Stimulated activated CD4-positive, alpha-beta T cell treated with anti-CD3 and anti-CD28 coated beads, Interleukin-4, amount 100 ng/mL, for 48 hours (primary cell): ENCODE results near the gene COG7.
"Not testable (repeated sequence)": the region's sequence is repeated elsewhere in the genome, so short reads cannot be mapped to it uniquely, and the experiment has no call there.

Source experiments
- DNase-seq, 2 donors: peaks; one replicate each; pipeline ENCODE4 v3.0.0-alpha.2; 2020; ENCODE audit warnings: low read depth in 2 of 2

Gene COG7

DNA sequence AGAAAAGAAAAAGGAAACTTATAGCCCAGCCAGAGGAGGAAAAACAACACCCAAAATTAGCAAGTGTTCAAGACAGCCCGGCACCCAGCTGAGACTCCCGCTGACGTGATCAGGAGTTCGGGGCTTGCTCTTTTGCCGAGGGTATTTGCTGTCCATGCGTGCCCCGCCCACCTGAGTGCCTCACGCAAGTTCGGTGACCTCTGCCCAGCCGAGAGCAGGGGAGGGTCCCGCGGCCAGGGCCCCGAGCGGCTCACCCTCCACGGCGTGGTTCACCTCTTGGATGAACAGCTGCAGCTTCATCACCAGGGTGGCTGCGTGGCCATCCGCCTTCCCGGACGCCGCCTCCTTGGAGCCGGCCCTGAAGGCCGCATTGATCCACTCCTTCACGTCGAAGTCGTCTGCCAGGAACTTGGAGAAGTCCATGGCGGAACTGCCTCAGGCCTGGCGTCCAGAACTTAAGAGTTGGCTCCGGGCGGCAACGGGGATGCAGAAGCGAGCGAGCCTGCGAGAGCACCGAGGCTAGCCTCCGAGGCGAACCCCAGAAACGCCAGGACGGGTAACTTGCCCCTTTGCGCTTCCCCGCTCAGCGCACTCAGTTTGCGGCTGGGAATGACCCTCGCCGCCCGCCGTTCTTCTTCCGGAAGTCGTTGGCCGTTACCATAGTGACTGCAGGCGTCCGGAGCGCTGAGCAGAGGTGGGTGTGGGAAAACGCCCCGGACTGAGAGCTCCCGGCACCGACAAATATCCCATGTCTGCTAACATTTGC, at the start of gene COG7:
Gene COG7 (minus strand): TSS at position 618 of the 766 bp plus-strand sequence. CDS start 195 bp downstream, at position 423.
- peak; percentile 79 to 83 for DNase-seq

DNA sequence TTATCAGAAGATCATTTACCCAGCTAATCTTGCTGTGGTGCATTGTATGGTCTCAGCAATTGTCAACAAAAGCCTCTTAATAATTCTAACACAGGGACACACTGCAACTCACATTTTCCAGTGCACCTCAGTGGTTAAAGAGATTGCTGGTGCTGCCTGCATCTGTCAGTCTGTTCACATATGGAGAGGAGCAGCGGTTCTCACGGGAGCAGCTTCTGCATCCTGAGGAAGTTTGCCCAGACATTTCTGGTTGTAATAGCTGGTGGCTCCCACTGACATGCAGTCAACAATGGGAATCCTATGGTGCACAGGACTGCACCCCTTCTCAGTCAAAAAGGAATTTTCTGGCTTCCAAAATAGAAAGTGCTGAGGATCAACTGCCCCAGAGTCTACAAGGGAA, 49.5 kb upstream of the COG7 start:
- no peak for DNase-seq

DNA sequence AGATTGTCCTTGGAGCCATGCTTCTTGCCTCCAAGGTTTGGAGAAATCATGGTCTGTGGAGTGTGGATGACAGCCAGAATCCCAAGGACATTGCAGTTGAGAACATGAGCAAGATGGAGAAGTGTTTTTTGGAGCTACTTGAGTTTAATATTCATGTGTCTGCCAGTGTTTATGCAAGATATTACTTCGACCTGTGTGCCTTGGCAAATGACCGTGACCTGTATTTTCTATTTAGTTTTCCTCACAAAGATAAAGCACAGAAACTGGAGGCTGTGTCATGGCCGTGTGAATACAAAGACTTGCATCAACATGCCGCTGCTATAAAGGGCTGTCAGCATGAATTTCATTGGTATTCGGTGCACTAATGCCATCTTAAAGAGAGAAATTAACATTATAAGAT, 48.3 kb upstream of the COG7 start:
- DNase-seq: no peak

DNA sequence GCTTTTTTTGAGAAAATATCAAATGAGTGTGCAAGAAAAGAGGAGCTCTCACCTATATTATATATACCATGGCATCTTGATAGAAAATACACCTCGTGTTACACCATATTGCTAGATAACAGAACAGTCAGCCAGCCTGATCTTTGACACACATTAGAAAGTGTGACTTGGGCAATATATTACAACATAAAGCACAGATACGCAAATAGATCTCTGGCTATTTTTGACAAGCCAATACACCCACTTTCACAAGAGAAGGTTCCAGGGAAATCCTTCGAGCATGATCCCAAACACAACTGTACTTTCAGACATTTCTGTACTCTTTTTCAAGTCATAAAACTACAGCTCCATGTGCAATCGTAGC, 47.9 kb upstream of the COG7 start:
- DNase-seq: no peak

DNA sequence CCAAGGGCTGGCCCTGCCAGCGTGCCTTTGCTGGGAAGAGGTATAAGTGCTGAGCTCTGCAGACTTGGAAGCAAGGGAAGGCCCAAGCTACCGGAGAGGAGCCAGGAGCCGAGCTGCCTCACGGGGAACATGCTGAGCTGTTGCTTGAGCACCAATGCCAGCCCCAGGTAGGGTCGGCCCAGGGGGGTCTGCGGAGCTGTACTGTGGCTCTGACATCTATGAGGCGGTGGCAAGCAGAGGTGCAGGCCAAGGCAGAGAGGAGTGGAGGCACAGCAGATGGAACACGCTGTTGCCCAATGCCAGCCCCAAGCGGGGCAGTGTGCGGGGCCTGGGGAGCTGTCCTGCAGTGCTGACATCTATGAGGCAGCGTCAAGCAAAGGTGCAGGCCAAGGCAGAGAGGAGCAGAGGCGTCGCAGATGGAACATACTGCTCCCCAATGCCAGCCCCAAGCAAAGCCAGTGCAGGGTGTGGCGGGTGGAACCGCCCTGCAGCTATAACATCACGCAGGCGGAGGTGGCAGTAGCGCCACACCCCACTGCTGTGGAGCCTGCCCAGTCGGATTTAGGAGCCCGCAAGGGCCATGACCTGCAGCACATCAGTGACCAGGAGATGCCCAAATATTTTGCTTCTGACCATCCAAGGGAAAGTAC, 47.3 kb upstream of the COG7 start:
- no peak for DNase-seq

DNA sequence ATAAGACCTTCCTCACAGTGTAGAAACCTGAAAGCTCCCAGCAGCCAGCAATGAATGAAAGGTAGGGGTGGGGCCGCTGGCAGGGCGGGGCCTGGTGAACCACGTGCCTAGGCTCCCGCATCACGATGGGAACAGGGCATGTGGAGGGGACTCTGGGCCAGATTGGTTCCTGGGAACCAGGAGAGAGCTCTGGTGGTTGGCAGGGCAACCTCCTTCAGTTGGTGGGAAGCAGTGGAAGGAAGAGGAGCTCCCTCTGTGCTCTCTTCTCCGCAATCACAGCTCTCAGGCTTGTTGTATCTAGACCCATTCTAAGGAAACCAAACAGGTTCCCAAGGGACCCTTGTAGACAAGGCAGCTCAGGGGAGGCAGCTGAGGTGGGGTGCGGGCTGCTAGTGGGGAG, 46.8 kb upstream of the COG7 start:
- DNase-seq: no peak

DNA sequence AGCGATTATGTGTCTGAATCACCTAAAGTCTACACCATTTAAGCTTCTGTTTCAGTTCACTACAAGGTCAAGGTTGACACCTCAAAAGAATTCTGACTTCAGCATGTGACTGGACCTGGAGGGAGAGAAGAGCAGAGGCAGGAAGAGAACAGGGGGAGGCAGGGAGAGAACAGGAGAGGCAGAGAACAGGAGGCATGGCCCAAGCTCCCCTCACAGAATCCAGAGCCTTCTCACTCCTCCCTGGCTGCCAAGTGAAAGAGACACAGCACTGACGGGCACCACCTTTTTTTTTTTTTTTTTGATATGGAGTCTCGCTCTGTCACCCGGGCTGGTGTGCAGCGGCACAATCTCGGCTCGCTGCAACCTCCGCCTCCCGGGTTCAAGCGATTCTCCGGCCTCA, 45.9 kb upstream of the COG7 start:
- DNase-seq: no peak

DNA sequence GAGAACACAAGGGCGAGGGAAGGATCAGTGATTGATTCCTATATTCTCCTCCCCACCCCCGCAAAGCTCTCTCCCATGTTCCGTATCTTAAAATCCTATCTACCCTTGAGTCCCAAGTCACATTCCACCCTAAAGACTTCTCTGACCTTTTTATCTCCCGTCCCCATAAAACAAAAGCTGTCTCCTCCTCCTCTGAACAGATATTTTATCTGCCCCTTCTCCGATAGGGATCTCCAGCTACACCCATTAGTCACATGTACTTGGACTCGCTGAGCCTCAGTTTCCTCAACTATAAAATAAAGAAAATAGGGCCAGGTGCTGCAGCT, 44.5 kb upstream of the COG7 start:
- no peak for DNase-seq

DNA sequence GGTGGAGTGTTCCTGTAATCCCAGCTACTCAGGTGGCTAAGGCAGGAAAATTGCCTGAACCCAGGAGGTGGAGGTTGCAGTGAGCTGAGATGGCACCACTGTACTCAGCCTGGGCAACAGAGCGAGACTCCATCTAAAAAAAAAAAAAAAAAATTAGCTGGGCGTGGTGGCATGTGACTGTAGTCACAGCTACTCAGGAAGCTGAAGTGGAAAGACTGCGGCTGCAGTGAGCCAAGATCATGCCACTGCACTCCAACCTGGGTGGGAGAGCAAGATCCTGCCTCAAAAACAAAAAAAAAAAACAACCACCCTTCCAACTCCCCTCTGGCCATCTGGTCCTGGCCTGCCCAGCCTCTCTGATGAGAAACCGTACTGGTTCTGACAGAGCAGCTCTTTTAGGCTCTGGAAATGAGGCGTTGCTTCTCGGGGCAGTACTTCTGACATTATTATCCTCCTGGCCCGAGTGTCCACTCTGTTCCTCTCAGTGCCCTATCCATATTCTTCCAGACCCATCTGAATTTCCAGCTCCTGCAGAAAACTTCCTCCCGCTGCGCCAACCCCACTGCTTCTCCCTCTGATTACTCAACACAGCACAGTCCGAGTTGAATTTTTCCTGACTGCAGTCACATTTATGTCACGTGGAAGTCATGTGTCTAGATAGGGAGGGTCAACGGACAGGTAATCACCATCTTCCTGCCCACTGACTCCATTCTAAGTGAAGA, 44.0 kb upstream of the COG7 start:
- DNase-seq: no peak

DNA sequence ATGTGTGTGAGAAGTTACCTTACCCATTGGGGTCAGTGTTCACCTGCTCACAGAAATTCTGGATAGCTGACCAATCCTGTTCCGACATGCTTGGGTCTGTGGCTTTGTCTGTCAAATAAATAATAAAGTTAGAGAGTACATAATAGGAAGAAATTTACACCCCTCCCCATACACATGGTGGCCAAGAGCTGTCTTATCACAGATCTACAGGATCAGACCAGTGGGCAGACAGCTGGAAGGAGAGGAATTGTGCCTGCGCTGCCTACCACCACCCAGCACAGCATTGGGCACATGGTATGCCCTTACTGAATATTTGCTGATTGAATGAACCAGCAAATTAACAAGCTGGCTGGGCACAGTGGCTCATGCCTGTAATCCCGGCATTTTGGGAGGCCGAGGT, 42.7 kb upstream of the COG7 start:
- no peak for DNase-seq

DNA sequence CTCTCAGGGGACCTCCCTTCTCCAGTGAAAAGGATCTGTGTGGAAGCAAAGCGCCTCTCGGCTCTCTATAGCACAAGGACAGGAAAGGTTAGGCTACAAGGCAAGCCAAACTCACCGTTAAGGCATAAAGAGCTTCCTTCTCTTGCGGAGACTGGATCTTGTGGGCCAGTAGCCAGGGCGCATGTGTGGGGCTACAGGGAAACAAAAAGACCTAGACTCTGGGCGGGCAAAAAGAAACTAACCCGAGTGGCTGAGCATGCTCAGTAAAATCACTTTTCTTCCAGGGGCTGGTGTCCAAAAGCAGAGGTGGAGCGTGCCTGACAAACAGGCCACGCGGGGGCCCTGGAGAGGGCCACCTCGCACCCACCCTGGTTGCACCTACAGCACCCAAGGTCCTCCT, 41.2 kb upstream of the COG7 start:
- DNase-seq: no peak

DNA sequence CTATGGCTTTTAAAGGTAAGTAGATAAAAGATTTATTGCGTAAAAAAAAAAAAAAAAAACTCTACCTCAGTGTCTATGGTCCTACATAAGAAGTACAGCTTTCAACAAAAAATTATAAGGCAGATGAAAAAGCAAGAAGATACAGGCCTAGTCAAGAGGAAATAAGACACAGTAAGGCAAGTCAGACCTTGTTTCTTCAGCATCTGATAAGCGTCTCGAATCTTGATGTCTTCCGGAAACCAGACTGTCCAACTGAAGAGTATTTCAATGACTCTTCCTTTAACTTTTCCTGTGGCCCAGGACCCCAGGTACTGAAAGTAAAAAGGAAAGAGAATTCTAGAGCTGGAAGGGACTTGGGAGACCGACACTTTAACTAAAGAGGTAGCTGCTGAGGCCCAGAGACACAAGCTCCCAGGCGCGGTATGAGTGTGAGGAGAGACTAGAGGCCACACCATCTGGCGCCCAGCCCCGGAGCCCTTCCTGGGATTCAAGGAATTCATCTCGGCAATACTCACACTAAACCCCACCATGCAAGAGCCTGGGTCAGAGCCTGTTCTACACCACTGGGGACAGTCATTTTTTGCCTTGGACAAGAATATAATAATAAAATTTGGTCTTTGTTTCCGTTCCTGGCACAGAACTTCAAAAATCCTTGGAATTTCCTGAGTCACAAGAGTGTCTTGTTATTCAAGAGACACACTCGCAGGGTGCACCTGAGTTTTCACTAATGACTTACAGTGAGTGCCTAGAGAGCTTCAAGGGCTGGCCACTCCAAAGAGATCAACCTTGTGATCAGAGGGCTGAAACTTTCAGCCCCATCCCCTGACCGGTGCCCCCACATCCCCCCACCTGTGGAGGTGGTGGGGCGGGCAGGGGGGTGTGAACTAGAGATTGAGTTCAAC, 38.8 kb upstream of the COG7 start:
- no peak for DNase-seq

DNA sequence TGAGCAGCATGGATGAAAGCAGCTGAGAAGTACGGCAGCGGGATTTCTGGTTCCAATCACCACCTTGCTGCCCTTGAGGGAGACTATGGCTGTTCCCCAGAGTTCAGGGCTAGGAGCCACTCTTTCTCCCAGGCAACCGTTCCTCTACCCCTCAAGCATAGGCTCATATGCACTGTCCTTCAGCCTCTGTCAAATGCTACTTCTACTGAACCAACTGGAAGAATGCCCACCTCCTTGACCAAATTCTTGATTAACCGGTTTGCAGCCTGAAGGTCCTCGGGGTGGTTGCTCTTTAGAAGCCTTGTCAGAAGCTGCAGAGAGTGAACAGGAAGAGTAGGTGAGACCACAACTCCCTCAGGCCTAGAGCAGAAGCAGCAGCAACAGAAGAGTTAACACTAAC, 33.5 kb upstream of the COG7 start:
- no peak for DNase-seq

DNA sequence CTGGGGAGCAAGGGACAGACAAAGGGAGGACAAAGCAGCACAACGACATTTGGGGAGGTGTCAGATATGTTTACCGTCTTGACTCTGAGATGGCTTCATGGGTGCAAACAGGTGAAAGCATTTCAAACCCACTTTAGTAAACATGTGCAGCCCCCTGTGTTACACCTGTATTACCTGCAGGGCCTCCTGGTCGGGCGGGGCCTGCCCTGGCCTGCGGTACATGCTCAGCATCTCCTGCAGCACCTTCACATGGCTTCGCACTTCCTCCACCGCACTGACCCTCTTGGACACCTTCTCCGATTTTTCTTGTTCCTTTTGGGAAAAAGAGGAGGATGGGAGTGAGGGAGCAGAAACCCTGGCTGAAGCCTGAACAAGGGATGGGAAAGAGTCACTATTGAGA, 32.9 kb upstream of the COG7 start:
- DNase-seq: no peak

DNA sequence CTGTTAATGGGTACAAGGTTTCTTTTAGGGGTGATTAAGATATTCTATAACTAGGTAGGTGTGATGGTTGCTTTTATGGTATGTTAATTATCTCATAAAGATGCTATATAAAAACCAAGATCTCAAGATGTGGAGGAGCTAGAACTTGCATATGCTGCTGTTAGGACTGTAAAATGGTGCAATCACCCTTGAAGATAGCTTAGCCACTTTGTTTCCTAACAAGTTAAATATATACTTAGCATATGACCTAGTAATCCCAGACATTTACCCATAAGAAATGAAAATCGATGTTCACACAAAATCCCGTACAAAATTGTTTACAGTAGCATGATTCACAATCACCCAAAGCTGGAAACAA, 32.2 kb upstream of the COG7 start:
- DNase-seq: no peak

DNA sequence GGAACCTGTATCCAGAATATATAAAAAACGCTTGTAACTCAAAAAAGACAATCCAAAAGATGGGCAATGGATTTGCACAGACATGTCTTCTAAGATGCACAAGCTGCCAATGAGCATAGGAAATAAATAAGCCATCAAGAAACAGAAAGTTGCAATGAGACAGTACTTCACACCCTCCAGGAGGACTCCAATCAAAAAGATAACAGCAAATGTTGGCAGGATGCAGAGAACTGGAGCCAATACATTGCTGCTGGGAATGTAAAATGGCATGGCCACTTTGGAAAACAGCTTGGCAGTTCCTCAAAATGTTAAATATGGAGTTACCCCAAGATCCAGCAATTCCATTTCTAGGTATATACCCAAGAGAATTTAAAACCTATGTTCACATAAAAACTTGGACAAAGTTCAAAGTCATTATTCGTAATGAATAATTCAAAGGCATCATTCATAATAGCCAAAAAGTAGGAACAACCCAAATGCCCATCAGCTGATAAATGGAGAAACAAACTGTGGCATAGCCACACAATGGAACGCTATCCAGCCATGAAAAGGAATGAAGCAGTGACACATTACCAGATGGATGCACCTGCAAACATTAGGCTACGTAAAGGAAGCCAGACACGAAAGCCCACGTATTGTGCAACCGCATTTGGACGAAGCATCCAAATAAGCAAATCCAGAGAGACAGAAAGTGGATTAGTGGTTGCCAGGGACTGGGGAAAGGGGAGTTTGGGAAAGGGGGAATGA, 31.7 kb upstream of the COG7 start:
- DNase-seq: no peak

DNA sequence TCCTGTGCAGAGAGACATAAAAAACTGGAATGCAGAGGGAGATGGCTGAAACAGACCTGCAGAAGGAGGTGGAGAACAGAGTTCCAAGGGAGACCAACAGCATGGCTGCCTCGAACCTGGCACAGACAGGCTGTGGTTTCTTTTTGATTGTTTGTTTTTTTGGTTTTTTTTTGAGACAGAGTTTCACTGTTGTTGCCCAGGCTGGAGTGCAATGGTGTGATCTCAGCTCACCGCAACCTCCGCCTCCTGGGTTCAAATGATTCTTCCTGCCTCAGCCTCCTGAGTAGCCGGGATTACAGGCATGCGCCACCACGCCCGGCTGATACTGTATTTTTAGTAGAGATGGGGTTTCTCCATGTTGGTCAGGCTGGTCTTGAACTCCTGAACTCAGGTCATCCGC, 30.5 kb upstream of the COG7 start:
- DNase-seq: not testable (repeated sequence)

DNA sequence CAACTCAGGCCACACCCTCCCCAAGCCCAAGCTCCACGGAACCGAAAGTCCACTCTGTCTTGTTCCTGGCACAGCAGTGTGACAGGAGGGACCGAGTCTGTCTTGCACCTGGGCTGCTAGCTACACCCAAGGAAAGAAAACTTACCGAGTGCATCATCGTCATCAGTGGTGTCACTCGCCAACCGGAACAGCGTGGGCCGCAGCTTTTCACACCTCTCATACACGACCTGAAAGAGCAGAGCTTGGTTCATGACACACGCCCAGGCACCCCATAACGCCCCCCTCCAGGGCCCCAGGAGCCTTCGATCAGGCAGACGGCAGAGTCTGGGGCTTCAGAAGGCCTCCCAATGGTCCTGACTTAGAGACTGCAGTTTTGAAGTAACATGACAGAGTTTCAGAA, 29.8 kb upstream of the COG7 start:
- DNase-seq: no peak

DNA sequence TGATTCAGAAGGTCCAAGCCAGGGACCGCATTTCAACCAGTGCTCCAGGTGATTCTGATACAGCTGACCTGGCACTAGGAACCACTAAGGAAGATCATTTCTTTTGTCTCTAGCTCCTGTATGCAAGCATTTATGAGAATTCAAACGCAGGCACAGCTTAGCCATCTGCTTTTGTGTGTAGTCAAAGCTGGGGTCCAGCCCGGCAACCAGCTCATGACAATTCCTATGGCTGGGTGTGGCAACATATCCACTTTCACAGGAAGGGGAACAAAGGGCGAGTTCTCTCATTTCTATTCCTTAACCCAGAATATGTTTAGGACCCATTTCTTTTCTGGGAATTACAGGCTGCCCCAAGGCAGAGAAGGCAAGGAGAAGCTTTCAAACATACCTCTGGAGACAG, 27.3 kb upstream of the COG7 start:
- DNase-seq: no peak

DNA sequence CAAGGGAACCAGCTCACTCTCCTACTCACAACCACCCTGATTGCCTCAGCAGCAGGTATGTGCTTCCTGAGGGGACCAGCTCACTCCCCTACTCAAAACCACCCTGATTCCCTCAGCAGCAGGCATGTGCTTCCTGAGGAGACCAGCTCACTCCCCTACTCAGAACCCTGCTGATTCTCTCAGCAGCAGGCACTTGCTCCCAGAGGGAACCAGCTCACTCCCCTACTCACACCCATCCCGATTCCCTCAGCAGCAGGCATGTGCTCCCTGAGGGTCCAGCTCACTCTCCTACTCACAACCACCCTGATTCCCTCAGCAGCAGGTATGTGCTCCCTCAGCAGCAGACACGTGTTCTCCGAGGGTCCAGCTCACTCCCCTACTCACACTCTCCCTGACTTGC, 26.1 kb upstream of the COG7 start:
- DNase-seq: no peak

DNA sequence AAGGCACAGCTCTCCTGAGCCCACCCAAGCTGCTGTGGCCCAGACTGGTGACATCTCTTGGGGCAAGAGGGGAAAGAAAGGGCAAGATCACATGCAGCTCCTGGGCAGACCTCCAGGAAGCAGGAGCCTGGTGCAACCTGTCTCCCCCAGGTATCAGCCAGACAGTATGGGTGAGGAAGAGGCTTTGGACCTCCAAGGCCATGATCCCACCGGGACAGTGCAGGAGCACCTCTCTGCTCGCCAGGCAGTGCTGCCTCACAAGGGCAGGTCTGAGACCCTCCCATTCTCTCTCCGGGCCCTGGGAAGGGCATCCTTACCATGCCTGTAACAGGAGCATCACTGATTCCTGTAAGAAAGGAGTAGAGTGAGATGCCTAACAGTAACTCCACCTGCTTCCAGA, 25.6 kb upstream of the COG7 start:
- no peak for DNase-seq

DNA sequence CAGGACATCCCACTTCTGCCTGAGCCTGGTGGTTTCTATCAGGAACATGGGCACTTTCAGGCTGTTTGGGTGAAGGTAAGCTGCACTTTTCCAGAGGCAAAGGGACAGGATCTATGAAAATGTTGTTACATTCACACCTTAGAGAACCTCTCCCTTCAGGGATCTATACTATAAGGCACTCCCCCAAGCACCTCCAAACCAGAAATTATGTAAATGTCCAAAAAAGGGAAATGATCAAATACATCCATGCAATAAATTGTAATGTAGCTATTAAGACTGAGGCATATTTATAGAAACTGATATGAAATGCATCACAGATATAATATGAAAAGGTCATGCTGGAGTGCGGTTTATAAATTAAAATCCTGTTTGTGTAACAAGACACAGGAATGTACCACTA, 23.3 kb upstream of the COG7 start:
- DNase-seq: no peak
